ENCODE results near the gene CNBD2.

- no peak for TF ChIP-seq GRHL2 (CRISPR knock-in tag; IDR thresholded peaks at IDR 0.05; ENCODE audit: insufficient replicate concordance, severe bottlenecking)
- TF ChIP-seq CTCF (IDR thresholded peaks at IDR 0.05) = no peak
- no peak for TF ChIP-seq AFF4 (CRISPR knock-in tag; IDR thresholded peaks at IDR 0.05; ENCODE audit: borderline replicate concordance)
- TF ChIP-seq SP1 (CRISPR knock-in tag; conservative IDR thresholded peaks at IDR 0.05) = no peak
- TF ChIP-seq USF2 (CRISPR knock-in tag; IDR thresholded peaks at IDR 0.05) = no peak
- TF ChIP-seq GABPB1 (CRISPR knock-in tag; IDR thresholded peaks at IDR 0.05) = no peak
Measured at GRCh38 chr20:36036688-36037087, 68.3 kb downstream of the CNBD2 start.

Data from WTC11 (cell line).